AG04449 (cell line): ENCODE data around the gene IL17RA.

Experiments
- CTCF ChIA-PET: fragments of 350-600 bp; formaldehyde crosslinking; extraction: SDS; loops from one replicate; lab custom pipeline; 2021; ENCODE audit warnings: antibody characterized with exemption; lab: Yijun Ruan, JAX
- POLR2A ChIA-PET: fragments of 400-600, 350-600 bp; formaldehyde crosslinking; extraction: SDS; loops from one replicate; lab custom pipeline; 2020; ENCODE audit warnings: antibody characterized with exemption, inconsistent platforms; lab: Yijun Ruan, JAX
- DNase-seq: peaks from one replicate; pipeline ENCODE4 v3.0.0-alpha.2; 2010; ENCODE audit warnings: low read depth, low spot score
- H3K4me3 ChIP-seq: 2 replicates; pipeline ENCODE4 v1.5.1; 2011; ENCODE audit warnings: low read depth, mild to moderate bottlenecking, control low read depth, low read length
- CTCF ChIP-seq: IDR thresholded peaks from one replicate; pipeline ENCODE4 v1.5.1; 2011; ENCODE audit warnings: mild to moderate bottlenecking, moderate library complexity, low read length, control low read depth, inconsistent platforms; ENCODE audit not compliant: insufficient read depth; ENCODE audit errors: missing control alignments

Gene IL17RA

GRCh38 chr22:17157714-17158113 lies 72.9 kb downstream of the IL17RA start:
- no peak for TF ChIP-seq CTCF
- CTCF ChIA-PET: interaction anchor here (0.8 to 10.0 kb wide), 3 partner anchors 15 to 345 kb away, joined by 3 to 225 read pairs (median 4); no protein-coding TSS in a partner anchor
- DNase-seq: no peak
- no peak overlapping the region; the same call in none of the 2 replicates for H3K4me3 ChIP-seq
- POLR2A ChIA-PET: interaction anchor here (3.7 kb wide), 1 partner anchor 14 kb away, joined by 20 read pairs; no protein-coding TSS in a partner anchor

- CTCF ChIA-PET: interaction anchor here (0.7 to 10.0 kb wide), 3 partner anchors 15 to 344 kb away, joined by 3 to 225 read pairs (median 4); no protein-coding TSS in a partner anchor
- peak overlapping the region; percentile 78 for H3K4me3 ChIP-seq
- DNase-seq: no peak
- no peak for TF ChIP-seq CTCF
- POLR2A ChIA-PET: interaction anchor here (1.0 to 3.7 kb wide), 2 partner anchors 14 kb away, joined by 3 to 20 read pairs; no protein-coding TSS in a partner anchor
Observed at GRCh38 chr22:17158176-17158567, 73.4 kb downstream of the IL17RA start.

GRCh38 chr22:17158568-17159503 lies 74.0 kb downstream of the IL17RA start, which contains the start of gene HDHD5:
TSS of gene HDHD5 (minus strand) at chr22:17159277. CDS start at chr22:17159251, 26 bp downstream.
- POLR2A ChIA-PET: interaction anchor here (1.0 to 3.7 kb wide), 3 partner anchors 13 to 72 kb away, joined by 3 to 20 read pairs (median 3); no protein-coding TSS in a partner anchor
- H3K4me3 ChIP-seq: peak within 1 kb of the TSS; percentile 78
- TF ChIP-seq CTCF: no peak
- no peak for DNase-seq
- CTCF ChIA-PET: interaction anchor here (0.7 to 10.0 kb wide), 4 partner anchors 14 to 343 kb away, joined by 3 to 225 read pairs (median 5); no protein-coding TSS in a partner anchor

- DNase-seq: no peak
- POLR2A ChIA-PET: interaction anchor here (1.2 to 3.7 kb wide), 2 partner anchors 13 to 73 kb away, joined by 3 to 20 read pairs; no protein-coding TSS in a partner anchor
- CTCF ChIA-PET: interaction anchor here (1.1 to 10.0 kb wide), 4 partner anchors 14 to 342 kb away, joined by 3 to 225 read pairs (median 4); no protein-coding TSS in a partner anchor
- TF ChIP-seq CTCF: no peak
- peak overlapping the region; percentile 78 for H3K4me3 ChIP-seq
Observed at GRCh38 chr22:17159504-17159951, 74.7 kb downstream of the IL17RA start.

GRCh38 chr22:17161991-17162390 lies 77.2 kb downstream of the IL17RA start:
- CTCF ChIA-PET: interaction anchor here (10.0 kb wide), 1 partner anchor 11 kb away, joined by 225 read pairs; no protein-coding TSS in a partner anchor
- POLR2A ChIA-PET: interaction anchor here (1.1 kb wide), 1 partner anchor 10 kb away, joined by 3 read pairs; no protein-coding TSS in a partner anchor
- DNase-seq: no peak
- H3K4me3 ChIP-seq: no peak overlapping the region
- no peak for TF ChIP-seq CTCF
